Mammary epithelial cell (primary cell): Measurements from ENCODE around the gene TRAP1.

Experiments
- CTCF ChIP-seq, 2 donors: IDR thresholded peaks in 1 of 2; conservative IDR thresholded peaks in 1 of 2; 2 replicates each; pipeline ENCODE4 v1.5.1; 2011 to 2012; ENCODE audit warnings: inconsistent platforms in 2 of 2, low read length in 2 of 2, mild to moderate bottlenecking in 2 of 2, control low read depth in 1 of 2, low read depth in 1 of 2; ENCODE audit not compliant: insufficient read depth in 1 of 2; ENCODE audit errors: extremely low read depth in 1 of 2
- EZH2 ChIP-seq: IDR thresholded peaks from 2 replicates; pipeline ENCODE4 v1.6.1; 2012; ENCODE audit warnings: low read length, inconsistent platforms, borderline replicate concordance

- no peak for TF ChIP-seq CTCF (conservative IDR thresholded peaks at IDR 0.05 in 1 of 2, IDR thresholded peaks at IDR 0.05 in 1 of 2; ENCODE audit: extremely low read depth in 1 of 2, insufficient read depth in 1 of 2, low read depth in 1 of 2, low read length in 2 of 2)
- TF ChIP-seq EZH2, result no peak
These were observed 21.2 kb upstream of the TRAP1 start for GRCh38 chr16:3738541-3738940.
